ENCODE results near the gene RALB. TPM values are rescaled to one million over a fixed set of nuclear protein-coding genes. Genes with fewer than 3 reads are reported as not detected.

RALB gene, protein sequence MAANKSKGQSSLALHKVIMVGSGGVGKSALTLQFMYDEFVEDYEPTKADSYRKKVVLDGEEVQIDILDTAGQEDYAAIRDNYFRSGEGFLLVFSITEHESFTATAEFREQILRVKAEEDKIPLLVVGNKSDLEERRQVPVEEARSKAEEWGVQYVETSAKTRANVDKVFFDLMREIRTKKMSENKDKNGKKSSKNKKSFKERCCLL
- total RNA-seq = 10 to 100 TPM; 37.1 to 45.8 TPM
- polyA plus RNA-seq (2013, experiment 1 of 2) = 34.9 TPM
- 34.2 TPM for polyA plus RNA-seq (2013, experiment 2 of 2)
- long read RNA-seq, experiment 1, partial matches to known transcripts = 30 of 37 reads
- long read RNA-seq, experiment 1, other reads (novel, unspliced or antisense) = 2 of 37 reads
- long read RNA-seq, experiment 2, transcript RALB-201 (5 exons, 2,344 nt) = major isoform, 184 of 301 reads
- long read RNA-seq, experiment 2, transcript RALB-203 (5 exons, 1,252 nt) = minor isoform, 76 of 301 reads
- long read RNA-seq, experiment 2, partial matches to known transcripts = 24 of 301 reads
- long read RNA-seq, experiment 2, other reads (novel, unspliced or antisense) = 15 of 301 reads
- long read RNA-seq, experiment 3, transcript RALB-203 (5 exons, 1,252 nt) = minor isoform, 87 of 341 reads
- long read RNA-seq, experiment 3, transcript RALB-201 (5 exons, 2,344 nt) = major isoform, 203 of 341 reads
- long read RNA-seq, experiment 3, partial matches to known transcripts = 43 of 341 reads
- long read RNA-seq, experiment 3, other reads (novel, unspliced or antisense) = 7 of 341 reads
- long read RNA-seq, experiment 4, transcript RALB-201 (5 exons, 2,344 nt) = major isoform, 84 of 227 reads
- long read RNA-seq, experiment 4, transcript RALB-203 (5 exons, 1,252 nt) = minor isoform, 32 of 227 reads
- long read RNA-seq, experiment 4, partial matches to known transcripts = 11 of 227 reads
- long read RNA-seq, experiment 4, other reads (novel, unspliced or antisense) = 100 of 227 reads

DNA sequence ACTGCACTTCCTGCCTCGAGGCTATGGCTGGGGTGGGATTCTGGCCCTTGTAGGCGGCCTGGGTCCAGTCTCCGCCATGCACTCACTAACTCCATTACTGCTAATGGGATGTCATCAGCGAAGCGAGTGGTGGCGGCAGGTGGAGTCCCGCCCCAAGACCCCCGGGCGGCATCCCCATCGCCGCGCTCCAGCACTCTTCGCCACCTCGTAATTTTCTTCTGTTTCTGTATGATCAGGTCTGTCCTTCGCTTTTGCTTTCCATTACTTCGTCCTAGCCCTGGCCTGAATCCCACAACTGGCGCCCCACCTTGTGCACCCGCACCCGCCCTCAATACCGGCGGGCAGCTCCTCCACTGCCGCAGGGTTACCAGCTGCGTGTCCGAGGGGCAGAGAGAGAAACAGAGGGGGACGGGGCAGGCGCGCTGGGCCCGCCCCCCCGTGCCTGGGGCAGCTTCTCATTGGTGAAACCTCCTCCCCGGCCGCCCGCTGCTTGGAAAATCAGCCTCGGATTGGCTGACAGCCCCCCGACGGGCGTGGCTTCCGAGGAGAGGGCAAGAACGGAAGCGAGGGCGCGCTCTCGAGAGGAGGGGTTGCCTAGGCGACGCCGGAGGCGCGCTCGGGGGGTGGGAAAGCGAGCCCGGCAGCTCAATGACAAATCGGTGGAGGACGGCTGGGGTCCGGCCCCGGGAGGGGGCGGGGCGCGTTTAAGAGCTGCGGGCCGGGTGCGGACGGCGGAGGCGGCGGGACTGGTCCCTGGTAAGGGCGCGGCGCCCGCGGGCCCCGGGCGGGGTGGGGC lies at the start of gene RALB:
Gene RALB, plus strand, starts transcription at position 628 of the 796 bp plus-strand sequence. CDS start 25,813 bp downstream, outside the sequence.
- peaks cover 19% of the 10 kb centered on the region for H3K4me1 Mint-ChIP-seq
- TF ChIP-seq, protein P1, sequence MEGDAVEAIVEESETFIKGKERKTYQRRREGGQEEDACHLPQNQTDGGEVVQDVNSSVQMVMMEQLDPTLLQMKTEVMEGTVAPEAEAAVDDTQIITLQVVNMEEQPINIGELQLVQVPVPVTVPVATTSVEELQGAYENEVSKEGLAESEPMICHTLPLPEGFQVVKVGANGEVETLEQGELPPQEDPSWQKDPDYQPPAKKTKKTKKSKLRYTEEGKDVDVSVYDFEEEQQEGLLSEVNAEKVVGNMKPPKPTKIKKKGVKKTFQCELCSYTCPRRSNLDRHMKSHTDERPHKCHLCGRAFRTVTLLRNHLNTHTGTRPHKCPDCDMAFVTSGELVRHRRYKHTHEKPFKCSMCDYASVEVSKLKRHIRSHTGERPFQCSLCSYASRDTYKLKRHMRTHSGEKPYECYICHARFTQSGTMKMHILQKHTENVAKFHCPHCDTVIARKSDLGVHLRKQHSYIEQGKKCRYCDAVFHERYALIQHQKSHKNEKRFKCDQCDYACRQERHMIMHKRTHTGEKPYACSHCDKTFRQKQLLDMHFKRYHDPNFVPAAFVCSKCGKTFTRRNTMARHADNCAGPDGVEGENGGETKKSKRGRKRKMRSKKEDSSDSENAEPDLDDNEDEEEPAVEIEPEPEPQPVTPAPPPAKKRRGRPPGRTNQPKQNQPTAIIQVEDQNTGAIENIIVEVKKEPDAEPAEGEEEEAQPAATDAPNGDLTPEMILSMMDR (conservative IDR thresholded peaks at IDR 0.05) = no peak
- Histone ChIP-seq H3K9ac (ENCODE audit: extremely low read depth, low read length, poor library complexity, severe bottlenecking) (peak within 1 kb of the TSS; percentile 60), H3K27ac (ENCODE audit: low read depth, low read length) (peak within 1 kb of the TSS; percentile 48), H3K4me3 (ENCODE audit: low read length) (peak within 1 kb of the TSS; percentile 88), H3K27me3 (ENCODE audit: control insufficient read depth, insufficient read depth, low read length, poor library complexity, severe bottlenecking) (peaks cover 27% of the 10 kb centered on the region), H3K4me1 (ENCODE audit: control insufficient read depth, insufficient read depth, low read length) (no peaks in the 10 kb centered on the region), H3K9me3 (ENCODE audit: control insufficient read depth, low read length) (peaks cover 20% of the 10 kb centered on the region), H3K36me3 (ENCODE audit: control insufficient read depth, insufficient read depth, low read length) (peaks cover under 1% of the 10 kb centered on the region)
- peak within 1 kb of the TSS; percentile 86 for H3K27ac Mint-ChIP-seq
- H3K27me3 Mint-ChIP-seq (ENCODE audit: insufficient read depth) = peaks cover 60% of the 10 kb centered on the region
- 0 to 3% methylated on average over 18 to 71 of the region's 71 CpGs for WGBS, 2 experiments (ENCODE audit: insufficient coverage in 1 of 2, insufficient read length in 1 of 2)
- H3K9me3 Mint-ChIP-seq = peaks cover 14% of the 10 kb centered on the region
- peaks cover 20% of the 10 kb centered on the region for H3K36me3 Mint-ChIP-seq (ENCODE audit: low read depth)
- DNase-seq = peak; percentile 100
- H3K4me3 Mint-ChIP-seq = peak within 1 kb of the TSS; percentile 88

GRCh38 chr2:120203251-120204021 lies 49.2 kb upstream of the RALB start:
- Mint-ChIP-seq H3K4me1 (peaks cover 3% of the 10 kb centered on the region), H3K27ac (no peak overlapping the region), H3K9me3 (peaks cover 5% of the 10 kb centered on the region), H3K27me3 (ENCODE audit: insufficient read depth) (no peaks in the 10 kb centered on the region), H3K36me3 (ENCODE audit: low read depth) (no peaks in the 10 kb centered on the region), H3K4me3 (no peak overlapping the region)
- TF ChIP-seq, protein P1 (conservative IDR thresholded peaks at IDR 0.05) = no peak
- H3K27me3 ChIP-seq (ENCODE audit: control insufficient read depth, insufficient read depth, low read length, poor library complexity, severe bottlenecking) = no peaks in the 10 kb centered on the region
- no peak overlapping the region for H3K9ac ChIP-seq (ENCODE audit: extremely low read depth, low read length, poor library complexity, severe bottlenecking)
- no peak overlapping the region for H3K4me3 ChIP-seq (ENCODE audit: low read length)
- H3K4me1 ChIP-seq (ENCODE audit: control insufficient read depth, insufficient read depth, low read length) = no peaks in the 10 kb centered on the region
- H3K27ac ChIP-seq (ENCODE audit: low read depth, low read length) = no peak overlapping the region
- WGBS, 2 experiments (ENCODE audit: insufficient coverage in 1 of 2, insufficient read length in 1 of 2) = 91 to 98% methylated on average over 6 to 10 of the region's 10 CpGs
- peak; percentile 44 for DNase-seq
- no peaks in the 10 kb centered on the region for H3K9me3 ChIP-seq (ENCODE audit: control insufficient read depth, low read length)
- no peaks in the 10 kb centered on the region for H3K36me3 ChIP-seq (ENCODE audit: control insufficient read depth, insufficient read depth, low read length)
